Measurements from ENCODE around the gene OBP2A. TPM values are rescaled to one million over a fixed set of nuclear protein-coding genes. Genes with fewer than 3 reads are reported as not detected.
"Not testable (repeated sequence)": the region's sequence is repeated elsewhere in the genome, so short reads cannot be mapped to it uniquely, and the experiment has no call there.

OBP2A gene
- total RNA-seq, 1 experiment from 2014 or later: not detected

DNA sequence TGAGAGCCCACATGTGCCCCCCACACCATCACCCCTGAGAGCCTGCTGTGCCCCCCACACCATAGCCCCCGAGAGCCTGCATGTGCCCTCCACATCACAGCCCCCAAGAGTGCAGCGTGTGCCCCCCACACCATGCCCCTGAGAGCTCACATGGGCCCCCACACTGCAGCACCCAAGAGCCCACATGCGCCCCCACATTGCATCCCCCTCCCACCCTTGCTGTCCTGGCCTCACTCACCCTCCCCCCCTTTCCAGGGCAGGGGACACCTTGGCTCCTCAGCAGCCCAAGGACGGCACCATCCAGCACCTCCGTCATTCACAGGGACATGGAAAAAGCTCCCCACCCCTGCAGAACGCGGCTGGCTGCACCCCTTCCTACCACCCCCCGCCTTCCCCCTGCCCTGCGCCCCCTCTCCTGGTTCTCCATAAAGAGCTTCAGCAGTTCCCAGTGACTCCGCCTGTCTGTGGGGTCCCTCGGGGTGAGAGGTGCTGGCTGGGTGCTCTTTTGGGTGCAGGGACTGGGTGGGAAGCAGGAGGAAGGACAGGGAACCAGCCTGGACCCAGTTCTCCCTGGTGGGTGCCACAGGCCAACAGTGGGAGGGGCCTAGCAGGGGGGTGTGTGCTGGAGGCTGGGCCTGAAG is 19.7 kb upstream of the OBP2A start (continued):
- TF ChIP-seq, protein P1, sequence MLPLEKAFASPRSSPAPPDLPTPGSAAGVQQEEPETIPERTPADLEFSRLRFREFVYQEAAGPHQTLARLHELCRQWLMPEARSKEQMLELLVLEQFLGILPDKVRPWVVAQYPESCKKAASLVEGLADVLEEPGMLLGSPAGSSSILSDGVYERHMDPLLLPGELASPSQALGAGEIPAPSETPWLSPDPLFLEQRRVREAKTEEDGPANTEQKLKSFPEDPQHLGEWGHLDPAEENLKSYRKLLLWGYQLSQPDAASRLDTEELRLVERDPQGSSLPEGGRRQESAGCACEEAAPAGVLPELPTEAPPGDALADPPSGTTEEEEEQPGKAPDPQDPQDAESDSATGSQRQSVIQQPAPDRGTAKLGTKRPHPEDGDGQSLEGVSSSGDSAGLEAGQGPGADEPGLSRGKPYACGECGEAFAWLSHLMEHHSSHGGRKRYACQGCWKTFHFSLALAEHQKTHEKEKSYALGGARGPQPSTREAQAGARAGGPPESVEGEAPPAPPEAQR (CRISPR knock-in tag; IDR thresholded peaks at IDR 0.05): no peak
- TF ChIP-seq CREM (CRISPR knock-in tag; IDR thresholded peaks at IDR 0.05) (no peak), ZBTB21 (CRISPR knock-in tag; IDR thresholded peaks at IDR 0.05; ENCODE audit: borderline replicate concordance) (no peak), SMAD4 (CRISPR knock-in tag; IDR thresholded peaks at IDR 0.05) (no peak), FOXP1 (CRISPR knock-in tag; IDR thresholded peaks at IDR 0.05; ENCODE audit: borderline replicate concordance) (no peak), TCF7 (CRISPR knock-in tag; IDR thresholded peaks at IDR 0.05; ENCODE audit: low read depth) (no peak)

DNA sequence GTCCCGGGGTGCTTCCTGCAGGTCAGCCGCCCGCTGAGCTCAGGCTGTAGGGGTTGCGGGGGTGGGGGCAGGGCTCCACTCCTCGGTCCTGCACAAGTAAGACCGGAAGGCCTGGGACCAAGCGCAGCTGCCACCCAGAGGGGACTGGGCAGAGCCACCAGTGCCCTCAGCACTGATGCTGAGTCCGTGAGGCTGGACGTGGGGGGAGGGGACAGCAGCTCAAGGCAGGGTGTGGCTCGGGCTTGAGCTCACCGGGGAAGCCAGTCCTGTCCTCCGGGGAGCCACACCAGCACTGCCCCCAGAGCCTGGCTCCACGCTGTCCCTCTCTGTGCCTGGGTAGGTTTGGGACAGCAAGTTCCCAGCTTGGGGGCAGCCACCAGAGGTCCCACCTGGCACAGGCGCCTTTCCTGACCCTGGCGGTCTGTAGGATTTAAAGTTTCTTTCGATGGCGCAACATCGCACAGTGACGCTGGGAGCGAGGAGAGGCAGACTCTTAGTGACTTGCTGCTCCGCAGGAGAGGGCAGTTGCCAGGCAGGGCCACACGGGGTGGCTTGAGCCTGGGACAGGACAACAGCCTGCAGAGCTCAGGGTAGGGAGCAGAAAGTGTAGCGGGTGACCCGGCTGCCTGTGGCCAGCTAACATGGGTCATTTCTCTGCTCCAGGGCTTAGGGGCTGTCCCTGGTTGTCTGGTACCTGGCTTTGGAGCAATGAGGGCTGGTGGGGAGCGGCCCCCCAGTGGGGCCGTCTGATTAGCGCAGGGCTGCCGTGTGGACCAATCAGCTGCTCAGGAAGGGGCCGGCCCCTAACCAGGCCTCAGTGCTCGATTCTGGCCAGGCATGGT is 19.0 kb upstream of the OBP2A start:
- Mint-ChIP-seq H3K9me3 (no peaks in the 10 kb centered on the region), H3K4me3 (no peak overlapping the region), H3K36me3 (no peaks in the 10 kb centered on the region), H3K27ac (no peak overlapping the region), H3K4me1 (peaks cover 11% of the 10 kb centered on the region), H3K27me3 (ENCODE audit: low read depth) (no peaks in the 10 kb centered on the region)
- DNase-seq (ENCODE audit: low spot score) (peak; percentile 20), ATAC-seq (no peak; the same call in none of the 2 replicates)
- POLR2A ChIA-PET: interaction anchor here (0.5 kb wide), 2 partner anchors 8 to 52 kb away, joined by 3 to 4 read pairs; no protein-coding TSS in a partner anchor
- TF ChIP-seq ZNF423 (CRISPR knock-in tag; IDR thresholded peaks at IDR 0.05) (peak; percentile 2; the same call in 1 of the 2 replicates), ZNF121 (CRISPR knock-in tag; IDR thresholded peaks at IDR 0.05) (no peak), FOXP1 (CRISPR knock-in tag; IDR thresholded peaks at IDR 0.05; ENCODE audit: borderline replicate concordance) (peak; percentile 17; the same call in 1 of the 2 replicates)
- TF ChIP-seq, protein P2, sequence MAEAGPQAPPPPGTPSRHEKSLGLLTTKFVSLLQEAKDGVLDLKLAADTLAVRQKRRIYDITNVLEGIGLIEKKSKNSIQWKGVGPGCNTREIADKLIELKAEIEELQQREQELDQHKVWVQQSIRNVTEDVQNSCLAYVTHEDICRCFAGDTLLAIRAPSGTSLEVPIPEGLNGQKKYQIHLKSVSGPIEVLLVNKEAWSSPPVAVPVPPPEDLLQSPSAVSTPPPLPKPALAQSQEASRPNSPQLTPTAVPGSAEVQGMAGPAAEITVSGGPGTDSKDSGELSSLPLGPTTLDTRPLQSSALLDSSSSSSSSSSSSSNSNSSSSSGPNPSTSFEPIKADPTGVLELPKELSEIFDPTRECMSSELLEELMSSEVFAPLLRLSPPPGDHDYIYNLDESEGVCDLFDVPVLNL (CRISPR knock-in tag; IDR thresholded peaks at IDR 0.05; ENCODE audit: borderline replicate concordance, low read depth): no peak
- CTCF ChIA-PET: interaction anchor here (0.5 to 5.6 kb wide), 7 partner anchors 9 to 324 kb away, joined by 3 to 42 read pairs (median 4); no protein-coding TSS in a partner anchor

DNA sequence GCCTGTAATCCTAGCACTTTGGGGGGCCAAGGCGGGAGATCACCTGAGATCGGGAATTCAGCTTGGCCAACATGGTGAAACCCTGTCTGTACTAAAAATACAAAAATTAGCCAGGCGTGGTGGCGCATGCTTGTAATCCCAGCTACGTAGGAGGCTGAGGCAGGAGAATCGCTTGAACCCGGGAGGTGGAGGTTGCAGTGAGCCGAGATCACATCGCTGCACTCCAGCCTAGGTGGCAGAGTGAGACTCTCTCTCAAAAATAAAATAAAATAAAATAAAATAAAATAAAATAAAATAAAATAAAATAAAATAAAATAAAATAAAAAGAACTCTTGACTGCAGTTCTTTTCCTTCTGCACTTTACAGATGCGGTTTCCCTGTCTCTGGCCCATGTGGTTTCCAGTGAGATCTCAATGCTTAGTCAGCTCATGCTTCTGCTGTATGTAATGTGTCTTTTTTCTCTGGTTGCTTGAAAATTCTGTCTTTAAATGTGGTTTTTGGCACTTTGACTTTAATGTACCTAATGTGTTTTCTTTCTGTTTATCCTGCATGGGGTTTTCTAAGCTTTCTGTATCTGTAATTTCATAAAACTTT is 17.0 kb upstream of the OBP2A start:
- DNase-seq (ENCODE audit: low spot score); H3K4me1 Mint-ChIP-seq; H3K27ac Mint-ChIP-seq; POLR2A ChIA-PET; H3K27me3 Mint-ChIP-seq (ENCODE audit: low read depth); H3K36me3 Mint-ChIP-seq; ATAC-seq; H3K9me3 Mint-ChIP-seq; CTCF ChIA-PET; H3K4me3 Mint-ChIP-seq: not testable (repeated sequence)
- TF ChIP-seq HMGA2 (CRISPR knock-in tag; IDR thresholded peaks at IDR 0.05): peak; percentile 87

DNA sequence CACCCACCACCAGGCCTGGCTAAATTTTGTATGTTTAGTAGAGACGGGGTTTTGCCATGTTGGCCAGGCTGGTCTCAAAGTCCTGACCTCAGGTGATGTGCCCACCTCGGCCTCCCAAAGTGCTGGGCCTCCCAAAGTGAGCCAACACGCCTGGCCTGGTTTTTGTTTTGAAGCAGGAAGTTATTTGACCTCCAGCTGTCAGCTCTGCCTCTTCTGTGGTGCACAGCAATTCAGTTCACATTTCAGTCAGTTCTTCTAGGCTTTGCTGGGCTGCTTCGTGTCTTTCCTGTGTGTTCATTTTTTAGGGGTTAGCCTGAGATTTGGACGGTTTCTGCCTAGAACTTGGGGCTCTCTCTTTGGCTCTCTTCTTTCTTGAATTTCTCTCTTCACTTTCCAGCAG is 15.8 kb upstream of the OBP2A start:
- Mint-ChIP-seq H3K27me3 (ENCODE audit: low read depth) (no peaks in the 10 kb centered on the region), H3K4me1 (peaks cover 13% of the 10 kb centered on the region), H3K27ac (peak overlapping the region; percentile 57; the same call in 1 of the 2 replicates), H3K9me3 (no peaks in the 10 kb centered on the region), H3K4me3 (no peak overlapping the region), H3K36me3 (no peaks in the 10 kb centered on the region)
- ChIA-PET POLR2A (no interaction called here), CTCF (interaction anchor here (1.5 kb wide), 1 partner anchor 26 kb away, joined by 5 read pairs; no protein-coding TSS in a partner anchor)
- no peak for DNase-seq (ENCODE audit: low spot score)
- no peak for ATAC-seq
- TF ChIP-seq, protein P3, sequence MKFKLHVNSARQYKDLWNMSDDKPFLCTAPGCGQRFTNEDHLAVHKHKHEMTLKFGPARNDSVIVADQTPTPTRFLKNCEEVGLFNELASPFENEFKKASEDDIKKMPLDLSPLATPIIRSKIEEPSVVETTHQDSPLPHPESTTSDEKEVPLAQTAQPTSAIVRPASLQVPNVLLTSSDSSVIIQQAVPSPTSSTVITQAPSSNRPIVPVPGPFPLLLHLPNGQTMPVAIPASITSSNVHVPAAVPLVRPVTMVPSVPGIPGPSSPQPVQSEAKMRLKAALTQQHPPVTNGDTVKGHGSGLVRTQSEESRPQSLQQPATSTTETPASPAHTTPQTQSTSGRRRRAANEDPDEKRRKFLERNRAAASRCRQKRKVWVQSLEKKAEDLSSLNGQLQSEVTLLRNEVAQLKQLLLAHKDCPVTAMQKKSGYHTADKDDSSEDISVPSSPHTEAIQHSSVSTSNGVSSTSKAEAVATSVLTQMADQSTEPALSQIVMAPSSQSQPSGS (CRISPR knock-in tag; IDR thresholded peaks at IDR 0.05; ENCODE audit: borderline replicate concordance, low read depth): no peak
- TF ChIP-seq, protein P4, sequence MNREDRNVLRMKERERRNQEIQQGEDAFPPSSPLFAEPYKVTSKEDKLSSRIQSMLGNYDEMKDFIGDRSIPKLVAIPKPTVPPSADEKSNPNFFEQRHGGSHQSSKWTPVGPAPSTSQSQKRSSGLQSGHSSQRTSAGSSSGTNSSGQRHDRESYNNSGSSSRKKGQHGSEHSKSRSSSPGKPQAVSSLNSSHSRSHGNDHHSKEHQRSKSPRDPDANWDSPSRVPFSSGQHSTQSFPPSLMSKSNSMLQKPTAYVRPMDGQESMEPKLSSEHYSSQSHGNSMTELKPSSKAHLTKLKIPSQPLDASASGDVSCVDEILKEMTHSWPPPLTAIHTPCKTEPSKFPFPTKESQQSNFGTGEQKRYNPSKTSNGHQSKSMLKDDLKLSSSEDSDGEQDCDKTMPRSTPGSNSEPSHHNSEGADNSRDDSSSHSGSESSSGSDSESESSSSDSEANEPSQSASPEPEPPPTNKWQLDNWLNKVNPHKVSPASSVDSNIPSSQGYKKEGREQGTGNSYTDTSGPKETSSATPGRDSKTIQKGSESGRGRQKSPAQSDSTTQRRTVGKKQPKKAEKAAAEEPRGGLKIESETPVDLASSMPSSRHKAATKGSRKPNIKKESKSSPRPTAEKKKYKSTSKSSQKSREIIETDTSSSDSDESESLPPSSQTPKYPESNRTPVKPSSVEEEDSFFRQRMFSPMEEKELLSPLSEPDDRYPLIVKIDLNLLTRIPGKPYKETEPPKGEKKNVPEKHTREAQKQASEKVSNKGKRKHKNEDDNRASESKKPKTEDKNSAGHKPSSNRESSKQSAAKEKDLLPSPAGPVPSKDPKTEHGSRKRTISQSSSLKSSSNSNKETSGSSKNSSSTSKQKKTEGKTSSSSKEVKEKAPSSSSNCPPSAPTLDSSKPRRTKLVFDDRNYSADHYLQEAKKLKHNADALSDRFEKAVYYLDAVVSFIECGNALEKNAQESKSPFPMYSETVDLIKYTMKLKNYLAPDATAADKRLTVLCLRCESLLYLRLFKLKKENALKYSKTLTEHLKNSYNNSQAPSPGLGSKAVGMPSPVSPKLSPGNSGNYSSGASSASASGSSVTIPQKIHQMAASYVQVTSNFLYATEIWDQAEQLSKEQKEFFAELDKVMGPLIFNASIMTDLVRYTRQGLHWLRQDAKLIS (CRISPR knock-in tag; IDR thresholded peaks at IDR 0.05; ENCODE audit: borderline replicate concordance): no peak
- TF ChIP-seq ZNF416 (CRISPR knock-in tag; IDR thresholded peaks at IDR 0.05): no peak
- no peak for TF ChIP-seq ZNF219 (CRISPR knock-in tag; IDR thresholded peaks at IDR 0.05; ENCODE audit: borderline replicate concordance)
- TF ChIP-seq ZNF263 (CRISPR knock-in tag; IDR thresholded peaks at IDR 0.05; ENCODE audit: low read depth): no peak
- TF ChIP-seq, protein P5, sequence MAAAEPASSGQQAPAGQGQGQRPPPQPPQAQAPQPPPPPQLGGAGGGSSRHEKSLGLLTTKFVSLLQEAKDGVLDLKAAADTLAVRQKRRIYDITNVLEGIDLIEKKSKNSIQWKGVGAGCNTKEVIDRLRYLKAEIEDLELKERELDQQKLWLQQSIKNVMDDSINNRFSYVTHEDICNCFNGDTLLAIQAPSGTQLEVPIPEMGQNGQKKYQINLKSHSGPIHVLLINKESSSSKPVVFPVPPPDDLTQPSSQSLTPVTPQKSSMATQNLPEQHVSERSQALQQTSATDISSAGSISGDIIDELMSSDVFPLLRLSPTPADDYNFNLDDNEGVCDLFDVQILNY (CRISPR knock-in tag; IDR thresholded peaks at IDR 0.05): no peak
- no peak for TF ChIP-seq PRRX2 (CRISPR knock-in tag; IDR thresholded peaks at IDR 0.05)
- TF ChIP-seq, protein P6, sequence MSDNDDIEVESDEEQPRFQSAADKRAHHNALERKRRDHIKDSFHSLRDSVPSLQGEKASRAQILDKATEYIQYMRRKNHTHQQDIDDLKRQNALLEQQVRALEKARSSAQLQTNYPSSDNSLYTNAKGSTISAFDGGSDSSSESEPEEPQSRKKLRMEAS (CRISPR knock-in tag; IDR thresholded peaks at IDR 0.05): no peak

Measured in WTC11 (cell line).